22Rv1 (cell line): Measurements from ENCODE around the gene NRCAM.
A peak's percentile ranks its signal among the peaks of the same experiment; 100 is the strongest.

Experiments
- H3K27ac ChIP-seq: fragments of 450-650 bp; 2 replicates; pipeline ENCODE4 v1.5.1; 2017
- ZFX ChIP-seq: fragments of 450-650 bp; IDR thresholded peaks from 2 replicates; pipeline ENCODE4 v1.6.1; 2017; ENCODE audit warnings: antibody characterized with exemption, borderline replicate concordance
- TF ChIP-seq, protein P1 (sequence below): fragments of 450-650 bp; IDR thresholded peaks from 2 replicates; pipeline ENCODE4 v1.5.1; 2017; ENCODE audit warnings: mild to moderate bottlenecking

Gene NRCAM

DNA sequence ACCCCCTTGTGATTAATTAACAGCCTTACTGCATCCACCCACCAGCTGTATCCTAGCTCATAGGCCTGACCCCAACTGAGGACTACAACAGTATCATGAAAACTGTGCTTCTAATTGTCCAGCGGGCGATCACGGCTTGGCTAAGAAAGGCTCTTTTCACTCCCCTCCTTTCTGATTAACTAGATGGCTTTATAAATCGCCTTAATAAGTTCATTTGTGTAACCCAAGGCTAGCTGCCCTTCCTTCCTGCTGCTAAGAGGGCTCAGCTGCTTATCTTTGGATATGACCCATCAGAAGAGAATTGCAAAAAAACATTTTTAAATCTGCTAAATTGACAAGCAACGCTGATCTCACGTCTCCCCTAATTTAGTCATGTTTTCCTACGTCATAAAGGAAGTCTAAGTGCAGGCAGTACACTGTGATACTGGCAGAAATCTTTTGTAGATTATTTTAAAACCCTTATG lies 163.1 kb downstream of the NRCAM start:
- TF ChIP-seq, protein P1, sequence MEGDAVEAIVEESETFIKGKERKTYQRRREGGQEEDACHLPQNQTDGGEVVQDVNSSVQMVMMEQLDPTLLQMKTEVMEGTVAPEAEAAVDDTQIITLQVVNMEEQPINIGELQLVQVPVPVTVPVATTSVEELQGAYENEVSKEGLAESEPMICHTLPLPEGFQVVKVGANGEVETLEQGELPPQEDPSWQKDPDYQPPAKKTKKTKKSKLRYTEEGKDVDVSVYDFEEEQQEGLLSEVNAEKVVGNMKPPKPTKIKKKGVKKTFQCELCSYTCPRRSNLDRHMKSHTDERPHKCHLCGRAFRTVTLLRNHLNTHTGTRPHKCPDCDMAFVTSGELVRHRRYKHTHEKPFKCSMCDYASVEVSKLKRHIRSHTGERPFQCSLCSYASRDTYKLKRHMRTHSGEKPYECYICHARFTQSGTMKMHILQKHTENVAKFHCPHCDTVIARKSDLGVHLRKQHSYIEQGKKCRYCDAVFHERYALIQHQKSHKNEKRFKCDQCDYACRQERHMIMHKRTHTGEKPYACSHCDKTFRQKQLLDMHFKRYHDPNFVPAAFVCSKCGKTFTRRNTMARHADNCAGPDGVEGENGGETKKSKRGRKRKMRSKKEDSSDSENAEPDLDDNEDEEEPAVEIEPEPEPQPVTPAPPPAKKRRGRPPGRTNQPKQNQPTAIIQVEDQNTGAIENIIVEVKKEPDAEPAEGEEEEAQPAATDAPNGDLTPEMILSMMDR, result no peak
- no peak for TF ChIP-seq ZFX
- H3K27ac ChIP-seq, result no peak overlapping the region

DNA sequence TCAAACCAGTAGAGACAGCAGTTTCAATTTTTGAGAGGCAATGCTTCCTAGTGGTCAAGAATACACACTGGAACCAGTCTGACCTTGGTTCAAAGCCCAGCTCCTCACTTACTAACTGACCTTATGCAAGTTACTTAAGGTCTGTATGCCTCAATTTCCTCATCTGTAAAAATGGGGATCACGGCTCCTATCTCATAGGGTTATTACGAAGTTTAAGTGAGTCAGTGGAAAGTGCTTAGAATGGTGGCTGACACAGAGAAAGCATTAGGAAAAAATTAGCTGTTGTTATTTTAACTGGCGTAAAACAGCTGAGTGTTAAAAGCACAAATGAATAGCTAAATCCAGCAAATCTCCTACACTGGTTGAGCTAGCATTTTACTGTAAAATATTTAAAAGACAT lies 163.7 kb downstream of the NRCAM start:
- no peak overlapping the region for H3K27ac ChIP-seq
- TF ChIP-seq, protein P1, result no peak
- no peak for TF ChIP-seq ZFX

DNA sequence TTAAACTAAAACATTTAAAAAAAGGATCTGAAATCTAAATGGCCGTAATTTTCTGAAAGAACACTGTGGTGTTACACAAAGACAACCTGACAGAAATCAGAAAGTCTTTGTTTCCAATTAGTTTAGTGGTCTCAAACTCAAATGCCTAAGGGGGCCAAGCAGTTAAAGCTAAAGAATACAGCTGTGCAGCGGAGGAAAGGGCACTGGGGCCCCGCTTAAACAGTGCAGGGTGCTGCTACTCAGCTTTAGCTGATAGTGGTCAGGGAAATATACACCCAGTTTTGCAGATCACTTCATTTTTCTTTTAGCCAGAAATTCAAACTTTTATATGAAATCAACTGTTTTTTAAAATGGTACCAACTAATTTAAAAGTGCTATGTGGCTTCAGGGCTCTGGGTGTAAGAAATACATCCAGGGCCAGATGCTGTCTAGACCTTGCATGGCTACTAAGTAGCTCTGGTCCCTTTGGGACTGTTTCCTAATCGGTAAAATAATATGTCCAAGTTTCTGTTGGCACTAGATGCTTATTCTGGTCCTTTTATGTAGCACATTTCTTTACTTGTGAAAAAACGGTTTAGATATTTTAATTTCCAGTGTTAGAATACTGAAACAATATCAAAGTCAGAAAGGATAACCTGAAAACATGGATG lies 164.3 kb downstream of the NRCAM start:
- TF ChIP-seq, protein P1, result no peak
- TF ChIP-seq ZFX, result no peak
- H3K27ac ChIP-seq, result no peak overlapping the region

DNA sequence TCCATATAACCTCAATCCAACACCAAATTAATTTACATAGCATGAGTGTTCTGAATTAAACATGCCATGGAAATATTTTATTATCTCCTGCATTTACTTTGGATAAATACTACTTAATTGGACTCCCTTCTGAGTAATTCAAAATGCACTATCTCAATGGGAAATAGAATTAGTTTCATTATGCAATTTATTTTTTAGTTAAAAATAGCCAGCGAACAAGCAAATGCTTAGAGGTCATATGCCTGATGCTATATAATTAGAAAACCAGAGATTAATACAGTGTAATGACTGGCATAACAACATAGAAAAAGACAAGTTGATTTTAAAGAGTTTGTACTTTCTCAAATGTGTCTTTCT lies 165.1 kb downstream of the NRCAM start:
- H3K27ac ChIP-seq, result no peak overlapping the region
- TF ChIP-seq, protein P1, result no peak
- no peak for TF ChIP-seq ZFX

DNA sequence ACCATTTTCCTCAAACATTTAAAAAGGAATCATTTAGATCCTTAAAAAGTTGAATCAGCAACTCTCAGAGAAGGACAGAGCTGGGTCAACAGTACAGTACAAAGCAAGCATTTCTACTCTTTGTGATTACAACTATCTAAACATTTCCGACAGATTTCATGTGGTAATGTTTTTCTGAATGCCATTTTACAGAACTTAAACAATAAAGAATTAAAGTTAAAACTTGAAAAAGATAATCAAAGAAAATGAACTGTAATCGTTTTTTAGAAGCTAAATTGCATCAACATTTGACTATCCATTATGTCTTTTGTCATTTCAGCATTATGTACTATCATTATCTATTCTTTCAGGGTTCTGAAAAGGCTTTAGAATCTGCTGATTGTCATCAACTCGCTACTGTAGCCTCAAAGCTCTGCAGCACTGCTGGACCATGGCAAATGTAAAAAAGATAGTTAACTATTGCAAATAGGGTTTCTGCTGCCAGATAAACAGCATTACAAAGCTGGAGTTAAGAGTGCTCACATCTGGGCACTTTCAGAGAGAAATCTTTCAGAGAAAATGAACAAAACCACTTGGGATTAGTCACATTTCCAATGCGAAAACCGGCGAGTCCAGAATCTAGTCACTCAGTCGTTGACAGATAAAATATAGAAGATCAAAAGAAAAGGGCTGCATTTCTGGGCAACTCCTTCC lies 165.6 kb downstream of the NRCAM start:
- TF ChIP-seq ZFX, result no peak
- TF ChIP-seq, protein P1, result no peak
- H3K27ac ChIP-seq, result peak overlapping the region; percentile 35

DNA sequence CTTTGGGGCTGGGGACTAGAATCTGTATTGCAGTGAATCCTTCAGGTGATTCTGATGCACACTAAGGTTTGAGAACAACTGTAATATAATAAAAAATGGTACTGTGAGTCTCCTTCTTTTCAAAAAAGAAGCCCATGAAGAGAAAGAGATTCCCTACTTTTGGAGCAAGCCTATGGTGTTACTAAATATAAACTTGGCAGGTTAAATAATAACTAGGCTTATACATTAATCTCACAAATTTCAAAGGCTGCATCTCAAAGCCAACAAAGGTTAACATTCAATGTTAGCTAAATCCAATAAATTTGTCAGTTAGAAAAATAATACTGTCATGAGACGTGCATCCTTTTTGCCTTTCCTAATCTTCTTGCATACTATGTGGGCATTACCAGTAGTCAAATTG lies 166.4 kb downstream of the NRCAM start:
- H3K27ac ChIP-seq, result peak overlapping the region; percentile 35
- TF ChIP-seq, protein P1, result no peak

DNA sequence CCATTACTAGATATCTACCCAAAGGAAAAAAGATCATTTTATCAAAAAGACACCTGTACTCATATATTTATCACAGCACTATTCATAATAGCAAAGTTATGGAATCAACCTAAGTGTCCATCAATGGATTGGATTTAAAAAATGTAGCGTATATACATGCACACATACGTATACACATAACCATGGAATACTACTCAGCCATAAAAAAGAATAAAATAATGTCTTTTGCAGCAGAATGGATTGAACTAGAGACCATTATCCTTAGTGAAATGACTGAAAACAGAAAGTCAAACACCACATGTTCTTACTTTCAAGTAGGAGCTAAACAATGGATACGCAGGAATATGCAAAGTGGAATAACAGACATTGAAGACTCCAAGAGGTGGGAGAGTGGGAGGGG lies 168.4 kb downstream of the NRCAM start:
- TF ChIP-seq ZFX, result no peak
- TF ChIP-seq, protein P1, result no peak

More for the DNA sequence above, 168.4 kb downstream of the NRCAM start:
- H3K27ac ChIP-seq, result no peak overlapping the region
